HG03060 (cell line): ENCODE data around the gene ZNF384.

ENCODE experiments used
- ATAC-seq: cut with Tn5 transposase; IDR thresholded peaks from one replicate; pipeline ENCODE4 v1.9.1; 2021; ENCODE audit warnings: low read depth, moderate number of reproducible peaks; ENCODE audit not compliant: unreplicated experiment

The ZNF384 gene

DNA sequence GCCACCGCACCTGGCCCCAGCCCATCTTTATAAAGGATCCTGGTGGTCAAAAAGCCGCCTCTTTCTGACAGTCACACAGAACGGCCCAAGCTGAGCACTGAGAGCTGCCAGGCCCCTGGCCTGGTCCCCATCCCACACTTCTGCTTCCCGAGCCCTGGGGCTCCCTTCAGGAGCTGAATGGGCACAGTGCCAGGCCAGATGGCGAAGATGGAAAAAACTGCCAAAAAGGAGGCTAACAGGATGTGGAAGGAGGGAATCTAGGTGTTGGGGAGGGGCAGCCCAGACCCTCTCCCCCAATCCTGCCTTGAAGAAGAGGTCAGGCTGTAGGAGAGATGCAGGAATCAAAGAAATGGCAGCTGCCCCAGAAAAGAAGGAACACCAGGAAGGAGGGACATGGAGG lies 58.4 kb downstream of the ZNF384 start:
- no peak for ATAC-seq

GRCh38 chr12:6627616-6628015 lies 61.6 kb downstream of the ZNF384 start:
- ATAC-seq = no peak

GRCh38 chr12:6626654-6627283 lies 62.4 kb downstream of the ZNF384 start:
- ATAC-seq = no peak

- ATAC-seq = no peak
Measured at GRCh38 chr12:6620885-6621274, 68.3 kb downstream of the ZNF384 start.

GRCh38 chr12:6620137-6620884 lies 68.9 kb downstream of the ZNF384 start:
- no peak for ATAC-seq

DNA sequence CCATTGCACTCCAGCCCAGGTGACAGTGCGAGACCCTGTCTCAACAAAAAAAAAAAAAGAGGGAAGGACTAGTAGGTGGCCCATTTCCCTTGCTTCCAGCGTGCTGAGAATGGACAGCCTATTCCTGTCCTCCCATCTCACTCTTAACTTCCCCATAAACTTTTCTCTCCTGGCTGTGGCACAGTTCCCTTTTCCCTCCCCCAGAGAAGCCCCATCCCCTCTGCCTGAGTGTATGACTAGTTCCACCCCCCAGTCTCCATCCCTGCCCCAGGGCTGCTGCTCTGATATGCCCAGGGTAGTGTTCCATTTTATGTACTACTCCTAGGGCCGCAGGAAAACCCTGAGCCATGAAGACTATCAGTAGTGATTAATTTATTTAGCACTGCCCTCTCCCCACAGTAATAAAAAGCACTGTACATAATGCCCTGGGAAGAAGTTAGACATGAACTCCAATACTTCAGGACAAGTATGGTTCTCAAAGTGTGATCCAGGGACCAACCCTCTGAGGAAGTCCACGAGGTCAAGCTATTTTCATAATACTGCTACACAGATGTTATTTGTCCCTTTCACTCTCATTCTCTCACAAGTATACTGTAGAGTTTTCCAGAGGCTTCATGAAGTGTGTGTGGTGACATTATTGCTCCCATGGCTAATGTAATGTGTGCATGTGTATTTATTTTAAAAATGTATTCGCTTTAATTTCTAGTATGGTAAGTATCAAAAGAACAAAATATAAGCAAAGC lies 70.5 kb downstream of the ZNF384 start:
- ATAC-seq = no peak
